Upper lobe of right lung (tissue), 1 donor: ENCODE measurements around the gene IRAK2. TPM values are rescaled to one million over a fixed set of nuclear protein-coding genes. Genes with fewer than 3 reads are reported as not detected.
A peak's percentile ranks its signal among the peaks of the same experiment; 100 is the strongest.

ENCODE experiments used
- ATAC-seq: fragments of 200-7000 bp; cut with Tn5 transposase; one replicate; pipeline ENCODE4 v1.9.1; 2020; ENCODE audit warnings: mild to moderate bottlenecking, moderate library complexity
- DNase-seq: peaks from one replicate; pipeline ENCODE4 v3.0.0-alpha.2; 2020
- H3K27ac ChIP-seq: fragments of 200-600 bp; one replicate; pipeline ENCODE4 v1.8.0; 2022
- H3K27me3 ChIP-seq: fragments of 200-600 bp; one replicate; pipeline ENCODE4 v1.8.0; 2022; ENCODE audit warnings: mild to moderate bottlenecking
- H3K36me3 ChIP-seq: fragments of 200-600 bp; one replicate; pipeline ENCODE4 v1.8.0; 2022
- H3K4me1 ChIP-seq: fragments of 200-600 bp; one replicate; pipeline ENCODE4 v1.8.0; 2022
- H3K4me3 ChIP-seq: fragments of 200-600 bp; one replicate; pipeline ENCODE4 v1.8.0; 2022; ENCODE audit warnings: mild to moderate bottlenecking
- H3K9me3 ChIP-seq: fragments of 200-600 bp; one replicate; pipeline ENCODE4 v1.8.0; 2022
- intact Hi-C: fragments of 100-400 bp; cut with DNase I; formaldehyde crosslinking; loops from one replicate; pipeline ENCODE4 v1.11.0; 2022
- total RNA-seq: library from RNA; stranded (reverse); fragmentation: NEBNext Ultra II Directional; extraction: Animal tissue kit (Norgen Biotek cat#: 25700); gene quantifications from one replicate; pipeline ENCODE4 v1.2.1, GENCODE V29; 2021
- TF ChIP-seq, protein P1 (sequence below): fragments of 200-600 bp; IDR thresholded peaks from one replicate; pipeline ENCODE4 v1.8.0; 2022; ENCODE audit warnings: antibody characterized with exemption
- donor health status: DM: no; HTN: yes; CAD: no; lungs with severe emphysema.

Gene IRAK2
- total RNA-seq, 1 donor from 2014 or later: 5.2 TPM

DNA sequence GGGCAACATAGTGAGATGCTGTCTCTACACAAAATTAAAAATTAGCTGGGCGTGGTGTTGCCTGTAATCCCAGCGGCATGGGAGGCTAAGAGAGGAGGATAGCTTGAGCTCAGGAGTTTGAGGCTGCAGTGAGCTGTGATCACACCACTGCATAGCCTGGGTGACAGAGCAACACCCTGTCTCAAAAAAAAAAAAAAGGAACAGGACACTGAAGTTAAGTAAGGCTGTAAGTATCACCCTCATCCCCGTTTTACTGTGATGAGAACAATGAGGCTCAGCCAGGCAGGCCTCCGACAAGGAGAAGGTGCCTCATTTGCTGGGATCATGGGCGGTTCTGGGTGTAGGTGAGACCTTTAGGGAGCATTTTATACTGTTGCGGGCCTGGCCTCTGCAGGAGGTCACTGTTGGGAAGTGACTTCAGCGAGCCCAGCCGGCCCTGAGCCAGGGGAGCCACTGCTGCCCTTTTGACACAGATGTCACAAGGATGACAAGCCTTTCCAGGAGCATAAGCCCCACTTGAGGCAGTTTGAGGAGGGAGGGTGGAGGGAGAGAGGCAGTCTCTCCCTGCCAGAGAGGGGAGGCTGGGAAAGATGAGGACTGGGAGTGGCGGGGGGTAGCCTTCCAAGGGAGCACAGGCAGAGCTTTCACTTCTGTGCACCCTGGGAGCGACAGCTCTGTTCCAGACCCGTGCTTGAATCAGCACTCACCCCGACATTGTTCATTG is 30.8 kb downstream of the IRAK2 start:
- H3K9me3 ChIP-seq: no peaks in the 10 kb centered on the region
- H3K4me1 ChIP-seq: peaks cover 66% of the 10 kb centered on the region
- no peak for DNase-seq
- no peaks in the 10 kb centered on the region for H3K36me3 ChIP-seq
- no peak for ATAC-seq
- intact Hi-C loops: no loop called here
- peak overlapping the region; percentile 84 for H3K27ac ChIP-seq
- H3K4me3 ChIP-seq: no peak overlapping the region
- no peaks in the 10 kb centered on the region for H3K27me3 ChIP-seq
- TF ChIP-seq, protein P1, sequence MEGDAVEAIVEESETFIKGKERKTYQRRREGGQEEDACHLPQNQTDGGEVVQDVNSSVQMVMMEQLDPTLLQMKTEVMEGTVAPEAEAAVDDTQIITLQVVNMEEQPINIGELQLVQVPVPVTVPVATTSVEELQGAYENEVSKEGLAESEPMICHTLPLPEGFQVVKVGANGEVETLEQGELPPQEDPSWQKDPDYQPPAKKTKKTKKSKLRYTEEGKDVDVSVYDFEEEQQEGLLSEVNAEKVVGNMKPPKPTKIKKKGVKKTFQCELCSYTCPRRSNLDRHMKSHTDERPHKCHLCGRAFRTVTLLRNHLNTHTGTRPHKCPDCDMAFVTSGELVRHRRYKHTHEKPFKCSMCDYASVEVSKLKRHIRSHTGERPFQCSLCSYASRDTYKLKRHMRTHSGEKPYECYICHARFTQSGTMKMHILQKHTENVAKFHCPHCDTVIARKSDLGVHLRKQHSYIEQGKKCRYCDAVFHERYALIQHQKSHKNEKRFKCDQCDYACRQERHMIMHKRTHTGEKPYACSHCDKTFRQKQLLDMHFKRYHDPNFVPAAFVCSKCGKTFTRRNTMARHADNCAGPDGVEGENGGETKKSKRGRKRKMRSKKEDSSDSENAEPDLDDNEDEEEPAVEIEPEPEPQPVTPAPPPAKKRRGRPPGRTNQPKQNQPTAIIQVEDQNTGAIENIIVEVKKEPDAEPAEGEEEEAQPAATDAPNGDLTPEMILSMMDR: no peak

DNA sequence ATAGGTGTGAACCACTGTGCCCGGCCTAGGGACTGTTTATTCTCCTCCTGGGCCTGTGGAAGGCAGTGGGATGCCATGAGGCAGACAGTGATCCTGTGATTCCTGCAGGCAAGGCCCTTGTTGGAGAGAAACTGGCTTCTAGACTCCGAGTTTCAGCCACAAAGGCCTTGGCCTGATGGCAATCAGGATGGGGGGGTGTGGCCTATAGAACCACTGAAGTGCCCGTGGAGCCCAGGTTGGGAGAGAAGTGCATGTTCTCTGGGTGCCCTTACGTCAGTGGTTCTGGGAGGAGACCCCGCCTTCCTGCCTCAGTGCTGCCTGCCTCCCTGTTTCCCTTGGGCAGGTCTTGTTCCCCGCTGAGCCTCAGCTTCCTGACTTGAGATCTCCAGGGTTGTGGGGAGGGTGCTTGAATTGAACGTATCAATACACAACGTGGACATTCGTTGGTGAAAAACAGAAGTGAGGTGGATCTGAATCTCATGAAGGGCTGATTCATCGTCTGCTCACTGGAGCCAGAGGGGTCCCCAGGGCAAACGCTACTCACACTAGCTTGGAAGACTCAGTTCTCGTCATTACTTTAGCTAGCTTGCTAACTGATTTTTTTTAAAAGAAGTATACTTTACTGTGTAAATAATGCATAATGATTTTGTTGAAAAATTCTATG is 31.8 kb downstream of the IRAK2 start:
- Histone ChIP-seq H3K4me1 (peaks cover 56% of the 10 kb centered on the region), H3K36me3 (peaks cover 3% of the 10 kb centered on the region), H3K9me3 (no peaks in the 10 kb centered on the region), H3K27ac (no peak overlapping the region), H3K27me3 (no peaks in the 10 kb centered on the region), H3K4me3 (no peak overlapping the region)
- intact Hi-C loops: no loop called here
- ATAC-seq (no peak), DNase-seq (no peak)
- TF ChIP-seq, protein P1: no peak

DNA sequence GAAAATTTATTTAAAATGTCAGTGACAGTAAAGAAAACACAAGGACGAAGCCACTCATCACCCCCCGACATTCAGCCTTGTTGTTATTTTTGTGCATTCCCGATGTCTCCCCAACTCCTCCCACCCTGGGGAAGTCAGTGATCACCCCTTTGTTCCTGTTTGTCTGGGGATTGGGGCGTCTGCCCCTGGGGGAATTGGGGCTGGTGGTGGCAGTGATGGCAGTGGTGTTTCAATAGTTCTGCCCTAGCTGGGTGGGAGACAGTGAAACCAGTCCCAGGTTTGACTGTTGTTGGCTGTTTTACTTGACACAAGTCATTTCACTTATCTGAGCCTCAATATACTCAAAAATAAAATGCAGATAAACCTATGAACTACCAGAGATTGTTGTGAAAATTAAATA is 33.5 kb downstream of the IRAK2 start:
- ATAC-seq (no peak), DNase-seq (no peak)
- no peak overlapping the region for H3K4me3 ChIP-seq
- H3K27me3 ChIP-seq: no peaks in the 10 kb centered on the region
- intact Hi-C loops: no loop called here
- H3K36me3 ChIP-seq: peaks cover 9% of the 10 kb centered on the region
- no peaks in the 10 kb centered on the region for H3K9me3 ChIP-seq
- TF ChIP-seq, protein P1: no peak
- H3K4me1 ChIP-seq: peaks cover 42% of the 10 kb centered on the region
- peak overlapping the region; percentile 55 for H3K27ac ChIP-seq

DNA sequence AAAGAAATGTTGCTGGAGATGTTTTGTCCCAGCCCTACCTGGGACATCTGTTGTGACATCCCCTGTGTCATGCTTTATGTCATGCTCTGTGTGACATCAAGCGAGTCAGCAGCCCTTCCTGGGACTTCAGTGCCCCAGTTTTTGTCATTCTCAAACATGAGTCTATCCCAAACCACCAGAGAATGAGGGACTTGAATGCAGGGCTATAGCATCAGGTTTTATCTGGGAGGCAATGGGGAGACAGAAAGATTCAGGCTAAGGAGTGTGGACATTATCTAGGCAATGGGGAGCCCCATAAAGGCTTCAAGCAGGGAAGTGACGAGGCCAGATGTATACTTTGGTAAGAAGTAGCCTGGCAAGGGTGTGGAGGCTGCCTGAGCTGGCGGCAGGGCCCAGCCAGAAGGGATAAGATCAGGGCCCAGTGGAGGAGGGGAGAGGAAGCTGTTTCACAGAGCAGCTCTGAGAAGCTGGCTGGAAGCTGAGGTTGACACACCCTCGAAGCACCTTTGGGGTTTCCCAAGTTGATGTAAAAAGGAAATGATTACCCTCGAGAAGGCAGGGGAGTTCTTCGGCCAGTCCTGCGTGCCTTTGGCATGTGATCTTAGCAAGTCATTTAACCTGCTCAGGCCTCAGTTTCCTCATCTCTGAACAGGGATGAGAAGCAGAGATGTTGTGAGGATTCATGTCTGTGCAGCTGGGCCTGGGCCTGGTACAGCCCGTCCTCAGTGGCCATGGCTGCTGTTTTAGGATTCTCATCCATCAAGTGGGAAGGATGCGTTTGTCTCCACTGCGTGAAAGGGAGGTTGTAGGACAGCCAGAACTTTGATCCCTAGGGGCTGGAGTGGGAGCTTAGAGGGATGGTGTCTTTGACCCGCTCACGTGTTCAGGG is 34.3 kb downstream of the IRAK2 start:
- no peaks in the 10 kb centered on the region for H3K9me3 ChIP-seq
- DNase-seq (no peak), ATAC-seq (peak; percentile 83)
- intact Hi-C loops: no loop called here
- H3K27ac ChIP-seq: peak overlapping the region; percentile 55
- H3K4me1 ChIP-seq: peaks cover 38% of the 10 kb centered on the region
- no peaks in the 10 kb centered on the region for H3K27me3 ChIP-seq
- H3K36me3 ChIP-seq: peaks cover 9% of the 10 kb centered on the region
- TF ChIP-seq, protein P1: no peak
- no peak overlapping the region for H3K4me3 ChIP-seq

DNA sequence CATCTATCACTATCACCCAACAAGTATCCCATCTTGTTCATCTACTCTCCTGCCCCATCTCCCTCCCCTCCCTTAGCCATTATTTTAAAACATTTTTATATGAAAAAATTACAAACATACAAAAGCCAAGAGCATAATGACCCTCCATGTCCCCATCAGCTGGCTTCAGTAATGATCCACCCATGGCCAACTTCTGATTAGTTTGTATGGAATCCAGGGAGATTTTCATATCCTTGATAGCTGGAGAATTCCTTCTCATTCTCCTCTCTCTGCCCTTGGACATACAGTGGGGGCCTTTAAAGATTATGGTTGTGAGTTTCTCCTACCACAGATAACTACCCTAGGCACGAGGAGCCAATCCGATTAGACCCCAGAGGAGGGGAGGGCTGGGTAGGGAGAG is 40.2 kb downstream of the IRAK2 start:
- Histone ChIP-seq H3K4me3 (no peak overlapping the region), H3K36me3 (peaks cover 9% of the 10 kb centered on the region), H3K27me3 (no peaks in the 10 kb centered on the region), H3K9me3 (no peaks in the 10 kb centered on the region), H3K27ac (no peak overlapping the region), H3K4me1 (peaks cover 14% of the 10 kb centered on the region)
- DNase-seq: no peak
- no peak for ATAC-seq
- TF ChIP-seq, protein P1: no peak
- intact Hi-C loops: no loop called here
